ENCODE measurements around the gene DHX8.
"Not testable (repeated sequence)": the region's sequence is repeated elsewhere in the genome, so short reads cannot be mapped to it uniquely, and the experiment has no call there.

DHX8 gene

GRCh38 chr17:43448720-43449469 is 34.9 kb upstream of the DHX8 start:
- ATAC-seq (ENCODE audit: low read depth) (no peak), DNase-seq (ENCODE audit: low spot score) (no peak)
- H3K4me1 ChIP-seq (ENCODE audit: insufficient read depth, poor library complexity, severe bottlenecking) = peaks cover 28% of the 10 kb centered on the region
- H3K27ac ChIP-seq (ENCODE audit: poor library complexity, severe bottlenecking) = peak overlapping the region; percentile 54
- no peaks in the 10 kb centered on the region for H3K36me3 ChIP-seq (ENCODE audit: low read depth)
- H3K9me3 ChIP-seq (ENCODE audit: severe bottlenecking) = no peaks in the 10 kb centered on the region
- TF ChIP-seq, protein P1, sequence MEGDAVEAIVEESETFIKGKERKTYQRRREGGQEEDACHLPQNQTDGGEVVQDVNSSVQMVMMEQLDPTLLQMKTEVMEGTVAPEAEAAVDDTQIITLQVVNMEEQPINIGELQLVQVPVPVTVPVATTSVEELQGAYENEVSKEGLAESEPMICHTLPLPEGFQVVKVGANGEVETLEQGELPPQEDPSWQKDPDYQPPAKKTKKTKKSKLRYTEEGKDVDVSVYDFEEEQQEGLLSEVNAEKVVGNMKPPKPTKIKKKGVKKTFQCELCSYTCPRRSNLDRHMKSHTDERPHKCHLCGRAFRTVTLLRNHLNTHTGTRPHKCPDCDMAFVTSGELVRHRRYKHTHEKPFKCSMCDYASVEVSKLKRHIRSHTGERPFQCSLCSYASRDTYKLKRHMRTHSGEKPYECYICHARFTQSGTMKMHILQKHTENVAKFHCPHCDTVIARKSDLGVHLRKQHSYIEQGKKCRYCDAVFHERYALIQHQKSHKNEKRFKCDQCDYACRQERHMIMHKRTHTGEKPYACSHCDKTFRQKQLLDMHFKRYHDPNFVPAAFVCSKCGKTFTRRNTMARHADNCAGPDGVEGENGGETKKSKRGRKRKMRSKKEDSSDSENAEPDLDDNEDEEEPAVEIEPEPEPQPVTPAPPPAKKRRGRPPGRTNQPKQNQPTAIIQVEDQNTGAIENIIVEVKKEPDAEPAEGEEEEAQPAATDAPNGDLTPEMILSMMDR (IDR thresholded peaks at IDR 0.05; ENCODE audit: poor library complexity, severe bottlenecking) = no peak
- H3K4me3 ChIP-seq (ENCODE audit: severe bottlenecking) = no peak overlapping the region
- no peaks in the 10 kb centered on the region for H3K27me3 ChIP-seq (ENCODE audit: insufficient read depth, poor library complexity, severe bottlenecking)

GRCh38 chr17:43449470-43450248 is 34.1 kb upstream of the DHX8 start:
- peak; percentile 62 for ATAC-seq (ENCODE audit: low read depth)
- H3K9me3 ChIP-seq (ENCODE audit: severe bottlenecking) = no peaks in the 10 kb centered on the region
- H3K27ac ChIP-seq (ENCODE audit: poor library complexity, severe bottlenecking) = peak overlapping the region; percentile 54
- no peak for DNase-seq (ENCODE audit: low spot score)
- H3K4me3 ChIP-seq (ENCODE audit: severe bottlenecking) = no peak overlapping the region
- no peaks in the 10 kb centered on the region for H3K36me3 ChIP-seq (ENCODE audit: low read depth)
- H3K4me1 ChIP-seq (ENCODE audit: insufficient read depth, poor library complexity, severe bottlenecking) = peaks cover 21% of the 10 kb centered on the region
- no peaks in the 10 kb centered on the region for H3K27me3 ChIP-seq (ENCODE audit: insufficient read depth, poor library complexity, severe bottlenecking)
- TF ChIP-seq, protein P1 (IDR thresholded peaks at IDR 0.05; ENCODE audit: poor library complexity, severe bottlenecking) = no peak

DNA sequence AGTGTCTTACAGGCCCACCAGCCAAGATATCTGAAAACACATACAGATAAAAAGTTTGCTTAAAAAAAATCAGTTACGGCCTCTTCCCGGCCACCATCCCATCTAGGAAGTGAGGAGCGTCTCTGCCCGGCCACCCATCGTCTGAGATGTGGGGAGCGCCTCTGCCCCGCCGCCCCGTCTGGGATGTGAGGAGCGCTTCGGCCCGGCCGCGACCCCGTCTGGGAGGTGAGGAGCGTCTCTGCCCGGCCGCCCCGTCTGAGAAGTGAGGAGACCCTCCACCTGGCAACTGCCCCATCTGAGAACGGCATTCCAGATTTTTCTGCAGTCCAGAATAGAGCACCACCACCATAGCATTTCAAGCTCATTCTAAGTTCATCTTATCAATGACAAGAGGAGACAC is 33.0 kb upstream of the DHX8 start:
- not testable (repeated sequence) for ATAC-seq (ENCODE audit: low read depth); DNase-seq (ENCODE audit: low spot score); H3K27ac ChIP-seq (ENCODE audit: poor library complexity, severe bottlenecking); H3K36me3 ChIP-seq (ENCODE audit: low read depth); H3K27me3 ChIP-seq (ENCODE audit: insufficient read depth, poor library complexity, severe bottlenecking); H3K4me3 ChIP-seq (ENCODE audit: severe bottlenecking); H3K9me3 ChIP-seq (ENCODE audit: severe bottlenecking)
- peaks cover 16% of the 10 kb centered on the region for H3K4me1 ChIP-seq (ENCODE audit: insufficient read depth, poor library complexity, severe bottlenecking)

DNA sequence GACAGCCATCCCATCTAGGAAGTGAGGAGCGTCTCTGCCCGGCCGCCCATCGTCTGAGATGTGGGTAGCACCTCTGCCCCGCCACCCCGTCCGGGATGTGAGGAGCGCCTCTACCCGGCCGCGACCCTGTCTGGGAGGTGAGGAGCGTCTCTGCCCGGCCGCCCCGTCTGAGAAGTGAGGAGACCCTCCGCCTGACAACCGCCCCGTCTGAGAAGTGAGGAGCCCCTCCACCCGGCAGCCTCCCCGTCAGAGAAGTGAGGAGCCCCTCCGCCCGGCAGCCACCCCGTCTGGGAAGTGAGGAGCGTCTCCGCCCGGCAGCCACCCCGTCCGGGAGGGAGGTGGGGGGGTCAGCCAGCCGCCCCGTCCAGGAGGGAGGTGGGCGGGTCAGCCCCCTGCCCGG is 32.0 kb upstream of the DHX8 start:
- H3K4me1 ChIP-seq (ENCODE audit: insufficient read depth, poor library complexity, severe bottlenecking) = peaks cover 20% of the 10 kb centered on the region
- not testable (repeated sequence) for H3K27ac ChIP-seq (ENCODE audit: poor library complexity, severe bottlenecking); H3K36me3 ChIP-seq (ENCODE audit: low read depth); DNase-seq (ENCODE audit: low spot score); H3K4me3 ChIP-seq (ENCODE audit: severe bottlenecking); H3K27me3 ChIP-seq (ENCODE audit: insufficient read depth, poor library complexity, severe bottlenecking); H3K9me3 ChIP-seq (ENCODE audit: severe bottlenecking); ATAC-seq (ENCODE audit: low read depth)

DNA sequence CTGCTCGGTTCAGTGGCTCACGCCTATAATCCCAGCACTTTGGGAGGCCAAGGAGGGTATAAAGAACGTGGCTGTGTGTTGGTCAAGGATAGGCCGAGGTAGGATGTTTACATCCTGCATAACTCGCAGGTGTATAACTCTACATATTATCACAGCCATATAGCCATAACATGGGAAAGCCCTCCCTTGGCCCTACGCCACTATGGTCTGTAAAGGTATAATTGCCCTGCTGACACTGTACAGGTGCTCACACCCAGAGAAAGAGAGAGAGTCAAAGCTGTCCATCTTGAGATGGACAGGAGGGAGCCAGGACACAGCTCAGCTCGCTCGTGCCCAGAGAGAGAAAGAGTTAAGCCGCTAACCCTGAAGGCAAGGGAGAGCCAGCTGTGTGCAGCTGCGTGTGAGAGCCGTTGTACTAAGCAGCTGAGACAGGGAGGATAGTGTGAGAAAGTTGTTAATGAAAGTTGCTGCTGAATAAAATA is 30.4 kb upstream of the DHX8 start:
- Histone ChIP-seq H3K4me1 (ENCODE audit: insufficient read depth, poor library complexity, severe bottlenecking) (peaks cover 34% of the 10 kb centered on the region), H3K27me3 (ENCODE audit: insufficient read depth, poor library complexity, severe bottlenecking) (no peaks in the 10 kb centered on the region)
- TF ChIP-seq, protein P1 (IDR thresholded peaks at IDR 0.05; ENCODE audit: poor library complexity, severe bottlenecking) = no peak

More for the DNA sequence above, 30.4 kb upstream of the DHX8 start:
- Histone ChIP-seq H3K9me3 (ENCODE audit: severe bottlenecking) (no peaks in the 10 kb centered on the region), H3K27ac (ENCODE audit: poor library complexity, severe bottlenecking) (no peak overlapping the region), H3K36me3 (ENCODE audit: low read depth) (no peaks in the 10 kb centered on the region), H3K4me3 (ENCODE audit: severe bottlenecking) (no peak overlapping the region)
- DNase-seq (ENCODE audit: low spot score) = no peak
- no peak for ATAC-seq (ENCODE audit: low read depth)
